ENCODE results near the gene WDR93.
"Not testable (repeated sequence)": the region's sequence is repeated elsewhere in the genome, so short reads cannot be mapped to it uniquely, and the experiment has no call there.

DNA sequence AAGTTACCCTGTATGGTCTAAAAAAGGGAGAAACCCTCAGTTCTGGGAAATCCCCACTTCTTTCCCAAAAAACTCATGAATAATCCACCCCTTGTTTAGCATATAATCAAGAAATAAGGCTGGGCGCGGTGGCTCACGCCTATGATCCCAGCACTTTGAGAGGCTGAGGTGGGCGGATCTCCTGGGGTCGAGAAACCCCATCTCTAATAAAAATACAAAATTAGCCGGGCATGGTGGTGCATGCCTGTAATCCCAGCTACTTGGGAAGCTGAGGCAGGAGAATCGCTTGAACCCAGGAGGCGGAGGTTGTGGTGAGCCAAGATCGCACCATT, 92.0 kb downstream of the WDR93 start:
- TF ChIP-seq PRDM6 (tag by site-specific recombination; IDR thresholded peaks at IDR 0.05); ZNF169 (tag by site-specific recombination; IDR thresholded peaks at IDR 0.05); ZNF24 (tag by site-specific recombination; IDR thresholded peaks at IDR 0.05); KLF7 (tag by site-specific recombination; IDR thresholded peaks at IDR 0.05; ENCODE audit: borderline replicate concordance): not testable (repeated sequence)
- TF ChIP-seq, protein P1, sequence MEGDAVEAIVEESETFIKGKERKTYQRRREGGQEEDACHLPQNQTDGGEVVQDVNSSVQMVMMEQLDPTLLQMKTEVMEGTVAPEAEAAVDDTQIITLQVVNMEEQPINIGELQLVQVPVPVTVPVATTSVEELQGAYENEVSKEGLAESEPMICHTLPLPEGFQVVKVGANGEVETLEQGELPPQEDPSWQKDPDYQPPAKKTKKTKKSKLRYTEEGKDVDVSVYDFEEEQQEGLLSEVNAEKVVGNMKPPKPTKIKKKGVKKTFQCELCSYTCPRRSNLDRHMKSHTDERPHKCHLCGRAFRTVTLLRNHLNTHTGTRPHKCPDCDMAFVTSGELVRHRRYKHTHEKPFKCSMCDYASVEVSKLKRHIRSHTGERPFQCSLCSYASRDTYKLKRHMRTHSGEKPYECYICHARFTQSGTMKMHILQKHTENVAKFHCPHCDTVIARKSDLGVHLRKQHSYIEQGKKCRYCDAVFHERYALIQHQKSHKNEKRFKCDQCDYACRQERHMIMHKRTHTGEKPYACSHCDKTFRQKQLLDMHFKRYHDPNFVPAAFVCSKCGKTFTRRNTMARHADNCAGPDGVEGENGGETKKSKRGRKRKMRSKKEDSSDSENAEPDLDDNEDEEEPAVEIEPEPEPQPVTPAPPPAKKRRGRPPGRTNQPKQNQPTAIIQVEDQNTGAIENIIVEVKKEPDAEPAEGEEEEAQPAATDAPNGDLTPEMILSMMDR (tag by site-specific recombination; IDR thresholded peaks at IDR 0.05): not testable (repeated sequence)
